ENCODE data around the gene FAP.

FAP gene

DNA sequence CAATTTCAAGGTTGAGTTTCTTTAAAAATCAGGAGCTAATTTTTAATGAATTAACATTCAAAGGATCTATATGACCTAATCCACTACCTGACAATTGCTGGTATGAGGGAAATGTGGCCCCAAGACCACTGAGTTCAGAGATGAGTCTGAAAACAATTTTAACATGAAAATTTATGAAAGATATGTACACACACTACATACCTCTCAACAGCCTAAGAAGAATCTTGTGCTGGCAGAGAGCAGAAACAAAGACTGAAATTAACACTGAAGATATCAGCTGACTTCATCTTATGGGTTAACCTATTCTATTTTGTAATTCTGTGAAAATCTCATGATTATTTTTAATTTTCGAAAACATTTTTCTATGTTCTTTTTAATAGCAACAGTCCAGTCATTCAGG is 1.7 kb downstream of the FAP start:
- no peak for DNase-seq

GRCh38 chr2:162234620-162235462 is 8.4 kb downstream of the FAP start:
- no peak for DNase-seq

DNA sequence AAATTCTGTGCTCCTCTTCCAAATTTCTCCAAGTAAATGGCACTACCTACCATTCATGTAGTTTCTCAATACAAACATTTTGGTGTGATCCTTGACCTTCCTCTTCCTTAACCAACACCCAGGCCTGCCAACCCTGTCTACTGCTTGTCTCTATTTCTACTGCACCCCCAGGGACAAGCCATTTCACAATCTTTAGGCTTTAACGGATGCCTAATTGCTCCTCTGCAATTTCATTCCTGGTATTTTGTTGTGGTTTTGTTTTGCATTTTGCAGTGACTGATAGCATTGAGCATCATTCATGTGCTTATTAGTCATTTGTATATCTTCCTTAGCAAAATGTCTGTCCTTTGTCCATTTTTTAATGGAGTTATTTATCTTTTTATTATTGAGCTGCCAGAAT is 10.0 kb downstream of the FAP start:
- DNase-seq = no peak

GRCh38 chr2:162232671-162233070 is 10.6 kb downstream of the FAP start:
- DNase-seq = no peak

DNA sequence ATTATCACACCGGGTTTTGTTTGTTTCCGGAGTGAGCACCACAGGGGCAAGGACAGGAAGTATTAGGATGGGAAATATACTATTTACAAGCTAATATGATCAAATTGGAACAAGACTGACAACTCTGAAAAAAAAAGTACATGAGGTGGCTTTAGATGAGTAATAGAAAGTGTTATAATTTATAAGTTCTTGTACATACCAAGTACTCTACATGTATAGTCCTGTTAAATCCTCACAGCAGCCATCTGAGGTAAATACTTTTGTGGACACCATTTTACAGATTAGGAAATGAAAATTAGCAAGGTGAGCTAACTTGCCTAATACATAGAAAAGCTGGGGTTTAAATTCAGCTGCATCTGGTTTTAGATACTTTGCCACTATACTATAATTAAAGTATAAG is 11.2 kb downstream of the FAP start:
- DNase-seq = no peak

DNA sequence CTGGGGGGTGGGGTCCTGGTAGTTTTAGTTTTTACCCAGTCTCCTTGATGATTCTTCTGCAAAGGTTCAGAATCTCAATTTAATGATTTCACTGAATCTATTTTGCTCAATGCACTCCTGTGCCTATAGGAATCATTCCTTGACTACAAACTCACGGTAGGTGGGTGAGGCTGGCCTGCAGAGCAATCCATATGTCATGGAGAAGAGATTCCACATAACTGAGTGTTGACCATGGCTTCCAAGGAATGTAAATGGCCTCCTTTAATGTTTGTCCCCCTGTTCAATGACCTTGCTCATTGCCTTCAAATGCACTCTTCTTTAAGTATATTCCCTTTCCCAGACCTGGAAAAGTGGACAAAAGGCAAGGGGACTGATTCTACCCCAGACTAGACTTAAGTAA is 12.5 kb downstream of the FAP start:
- DNase-seq = no peak

DNA sequence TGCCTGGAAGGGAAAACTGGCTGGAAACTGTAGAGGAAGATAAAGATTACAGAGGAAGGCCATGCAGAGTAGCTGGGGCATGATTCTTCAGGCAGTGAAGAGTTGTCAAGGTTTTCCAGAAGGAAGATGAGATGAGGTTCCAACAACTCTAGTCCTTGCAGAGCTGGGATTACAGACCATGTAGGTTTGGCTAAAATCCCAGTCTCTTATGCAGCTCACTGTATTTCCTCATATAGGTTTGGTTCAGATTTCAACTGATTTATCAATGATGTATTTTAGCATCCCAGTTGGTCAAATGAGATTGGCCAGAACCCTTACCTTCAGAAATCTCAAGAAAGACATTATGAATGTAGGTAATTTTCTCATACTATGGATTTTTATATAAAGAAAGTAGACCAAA is 16.4 kb downstream of the FAP start:
- no peak for DNase-seq

DNA sequence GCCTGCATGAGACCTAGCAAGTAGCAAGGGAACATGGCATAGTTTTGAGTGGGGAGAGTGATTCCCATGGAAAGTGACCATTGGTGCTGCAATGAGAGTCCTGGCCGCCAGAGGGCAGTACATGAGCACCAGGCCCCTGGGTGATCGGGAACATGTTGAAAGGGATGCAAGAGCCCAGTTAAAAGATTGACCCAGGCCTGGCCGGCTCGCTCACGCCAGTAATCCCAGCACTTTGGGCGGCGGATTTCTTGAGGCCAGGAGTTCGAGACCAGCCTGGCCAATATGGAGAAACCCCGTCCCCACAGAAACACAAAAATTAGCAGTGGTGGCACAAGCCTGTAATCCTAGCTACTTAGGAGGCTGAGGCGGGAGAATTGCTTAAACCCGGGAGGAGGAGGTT is 22.2 kb downstream of the FAP start:
- peak; percentile 25 to 38 for DNase-seq

- no peak for DNase-seq
Observed at GRCh38 chr2:162220368-162220767, 22.9 kb downstream of the FAP start.

DNA sequence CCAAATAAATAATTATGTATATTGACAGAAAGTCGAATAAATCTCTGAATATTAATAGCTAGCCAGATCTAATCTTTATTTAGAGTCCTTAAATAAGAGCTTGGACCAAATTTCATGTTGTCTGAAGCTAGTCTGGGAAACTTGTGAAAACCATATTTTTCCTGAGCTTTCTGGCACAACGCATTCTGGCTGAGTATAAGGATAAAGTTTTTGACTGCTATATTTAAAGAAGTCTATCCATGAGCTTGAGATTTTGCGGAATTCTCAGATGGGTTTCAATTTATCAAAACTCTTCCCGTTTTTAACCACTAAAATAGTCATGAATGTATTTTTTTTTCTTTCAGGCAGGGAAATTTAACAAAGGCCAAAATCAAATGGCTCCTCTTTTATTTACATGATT is 23.8 kb downstream of the FAP start:
- DNase-seq = no peak

DNA sequence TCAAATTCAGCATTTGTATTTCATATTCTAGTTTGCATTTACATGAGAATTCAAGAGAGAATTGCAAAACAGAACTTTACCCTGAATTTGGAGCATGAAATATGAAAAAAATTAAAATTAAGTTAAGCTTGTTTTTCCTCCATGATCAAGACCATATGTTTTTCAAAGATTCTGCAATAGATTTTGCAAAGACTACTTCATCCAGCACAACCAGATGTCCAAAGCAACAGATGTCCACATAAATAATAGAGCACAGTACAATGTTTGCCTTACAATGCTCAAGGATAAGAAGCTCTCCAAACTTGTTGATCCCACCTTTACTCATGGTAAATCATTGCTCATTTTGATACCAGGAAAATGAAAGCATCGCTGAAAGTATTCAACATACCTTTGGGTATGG is 25.6 kb downstream of the FAP start:
- DNase-seq = no peak

GRCh38 chr2:162215162-162215561 is 28.1 kb downstream of the FAP start:
- DNase-seq = no peak

- DNase-seq = no peak
Observed at GRCh38 chr2:162212366-162212765, 30.9 kb downstream of the FAP start.

- no peak for DNase-seq
Observed at GRCh38 chr2:162211732-162212131, 31.5 kb downstream of the FAP start.

GRCh38 chr2:162210385-162210784 is 32.9 kb downstream of the FAP start:
- DNase-seq = no peak

GRCh38 chr2:162202203-162202602 is 41.0 kb downstream of the FAP start:
- DNase-seq = no peak

DNA sequence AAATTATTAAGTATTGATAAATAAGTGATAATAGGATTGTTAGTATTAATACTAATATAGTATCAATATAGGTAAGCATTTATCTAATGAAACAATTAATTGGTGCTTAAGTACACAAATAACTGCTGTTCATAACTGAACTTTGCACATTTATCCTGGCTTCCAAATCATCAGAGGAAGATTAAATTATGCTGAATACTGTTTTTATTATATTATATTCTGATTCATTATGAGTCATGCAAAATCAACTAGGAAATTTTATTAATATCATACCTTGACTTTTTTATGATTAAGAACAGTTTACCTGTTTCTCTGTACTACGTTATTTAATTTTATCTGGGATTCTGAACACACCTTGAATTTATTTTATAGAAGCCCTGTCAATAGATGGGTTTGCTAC is 42.6 kb downstream of the FAP start:
- DNase-seq = no peak

DNA sequence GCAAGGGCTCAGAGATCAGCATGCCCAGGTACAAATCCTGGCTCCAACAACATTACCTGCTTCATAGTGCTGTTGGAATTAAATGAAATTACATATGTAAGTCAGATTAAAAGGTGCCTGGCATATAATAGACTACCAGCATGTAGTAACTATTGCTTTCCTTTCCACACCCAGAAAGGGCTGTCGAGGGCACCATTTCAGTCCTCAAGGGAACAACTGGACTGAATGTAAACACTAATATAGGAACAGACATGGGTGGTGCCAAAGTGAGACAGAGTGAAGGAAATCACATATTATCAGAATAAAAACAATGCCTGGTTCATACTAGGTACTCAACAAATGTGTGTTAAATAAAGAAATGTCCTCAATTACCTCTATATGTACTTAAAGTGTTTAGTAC is 43.3 kb downstream of the FAP start:
- no peak for DNase-seq

- no peak for DNase-seq
Observed at GRCh38 chr2:162198239-162198638, 45.0 kb downstream of the FAP start.

DNA sequence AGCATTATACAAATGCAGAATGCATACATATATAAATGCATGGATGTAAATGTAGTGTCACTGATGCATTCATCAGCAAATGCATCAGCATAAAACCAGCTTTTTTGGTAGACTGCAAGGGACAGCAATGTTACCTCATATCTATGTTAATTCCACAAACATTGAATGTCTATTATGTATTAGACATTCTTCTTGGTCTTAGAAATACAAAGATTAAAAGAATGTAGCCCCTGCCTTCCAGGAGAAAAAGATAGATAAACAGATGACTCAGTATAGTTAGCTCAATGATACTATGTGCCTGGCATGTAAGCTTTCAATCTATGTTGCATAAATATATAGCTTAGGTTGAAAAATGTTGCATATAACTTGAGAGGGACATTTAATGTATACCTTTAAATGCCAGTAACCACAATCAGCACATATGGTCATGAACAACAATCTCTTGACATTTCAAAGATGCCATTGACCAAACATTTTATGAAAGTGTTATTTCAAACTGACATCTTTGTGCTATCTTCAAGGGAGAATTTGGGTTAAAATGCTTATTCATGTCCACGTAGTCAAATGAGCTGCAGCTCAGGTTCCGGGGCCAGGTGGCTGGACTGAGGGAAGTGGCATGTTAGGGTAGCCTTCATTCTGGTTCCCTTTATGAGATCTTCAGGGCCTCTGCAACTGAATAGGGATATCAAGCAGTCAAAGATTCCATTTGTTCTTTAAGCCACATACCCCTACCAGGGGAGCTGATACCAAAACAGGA is 46.0 kb downstream of the FAP start:
- no peak for DNase-seq

- peak in 1 of 2 donors; percentile 60 for DNase-seq
Observed at GRCh38 chr2:162196638-162197037, 46.6 kb downstream of the FAP start.

- DNase-seq = peak in 1 of 2 donors; percentile 11
Observed at GRCh38 chr2:162188451-162188850, 54.8 kb downstream of the FAP start.

- DNase-seq = no peak
Observed at GRCh38 chr2:162185541-162186232, 57.6 kb downstream of the FAP start.

Measured in hippocampal formation (tissue), 2 donors.